GM21723 (cell line): ENCODE measurements around the gene ZNF821.
"Not testable (repeated sequence)": the region's sequence is repeated elsewhere in the genome, so short reads cannot be mapped to it uniquely, and the experiment has no call there.

Experiments used
- ATAC-seq: cut with Tn5 transposase; IDR thresholded peaks from one replicate; pipeline ENCODE4 v1.9.1; 2021; ENCODE audit warnings: mild to moderate bottlenecking, moderate library complexity; ENCODE audit not compliant: unreplicated experiment

The ZNF821 gene

GRCh38 chr16:71883849-71884638 is at the start of gene ZNF821:
TSS of gene ZNF821 (minus strand) at chr16:71884182. CDS start at chr16:71879946, 4,236 bp downstream.
- ATAC-seq, result peak; percentile 61

- no peak for ATAC-seq
Observed at GRCh38 chr16:71933017-71933416, 49.0 kb upstream of the ZNF821 start.

- ATAC-seq, result no peak
Observed at GRCh38 chr16:71931599-71931998, 47.6 kb upstream of the ZNF821 start.

DNA sequence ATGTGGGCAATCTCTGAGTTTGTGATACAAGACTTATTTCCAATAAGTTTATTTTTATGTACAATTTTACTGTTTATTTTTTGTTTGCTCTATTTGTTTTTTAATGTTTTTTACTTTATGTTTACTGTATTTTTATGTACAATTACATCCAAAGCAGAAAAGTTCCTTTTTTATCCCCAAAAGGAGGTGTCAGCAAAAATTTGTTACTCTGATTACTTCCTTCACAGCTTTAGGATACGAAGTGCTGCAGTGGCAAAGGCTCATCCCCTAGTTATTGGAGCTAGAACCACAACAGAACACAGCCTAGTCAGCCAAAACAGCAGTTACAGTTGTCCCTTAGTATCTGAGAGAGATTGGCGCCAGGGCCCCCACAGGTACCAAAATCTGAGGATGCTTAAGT is 47.0 kb upstream of the ZNF821 start:
- no peak for ATAC-seq

DNA sequence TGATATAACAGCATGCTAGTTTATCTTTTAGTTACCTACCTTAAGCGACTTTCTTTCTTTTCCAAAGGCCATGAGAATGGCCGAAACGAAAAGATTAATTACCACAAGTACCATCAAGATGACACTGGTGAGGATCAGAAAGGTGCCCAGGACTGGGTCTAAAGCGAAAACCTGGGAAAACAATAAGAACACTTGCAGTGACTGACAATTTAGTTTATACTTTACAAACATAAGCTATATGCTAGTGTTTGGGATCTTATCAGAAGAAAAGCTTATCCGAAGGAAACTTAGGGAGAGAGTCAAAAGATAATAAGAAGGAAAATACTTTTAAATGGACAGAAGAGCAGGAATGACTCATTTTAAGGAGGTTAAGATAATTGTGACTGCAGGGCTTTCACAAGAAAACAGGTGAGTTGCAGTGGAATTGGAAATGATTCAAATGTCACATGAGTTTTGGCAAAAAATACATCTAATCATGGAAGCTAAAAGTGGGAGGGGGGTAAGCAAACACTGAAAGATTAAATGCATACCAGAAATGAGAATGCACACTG is 46.1 kb upstream of the ZNF821 start:
- no peak for ATAC-seq

DNA sequence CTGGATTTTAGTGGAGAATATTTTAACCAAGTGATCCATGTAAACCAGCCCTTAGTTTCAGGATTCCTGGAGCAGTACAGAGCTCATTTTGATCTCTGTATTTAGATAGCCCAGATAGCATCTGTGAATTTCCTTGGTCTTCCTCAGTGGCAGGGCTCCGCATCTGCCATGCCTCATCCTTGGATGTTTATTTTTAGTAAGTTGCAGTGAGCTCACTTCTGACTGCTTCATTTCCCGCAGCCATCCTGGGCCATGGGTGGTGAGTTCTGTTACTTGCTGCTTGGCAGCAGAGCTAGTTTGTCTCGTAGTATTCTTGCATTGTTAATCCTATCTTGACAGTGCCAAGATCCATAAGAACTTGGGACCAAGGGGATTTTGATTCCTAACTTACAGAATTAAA is 45.1 kb upstream of the ZNF821 start:
- ATAC-seq, result no peak

DNA sequence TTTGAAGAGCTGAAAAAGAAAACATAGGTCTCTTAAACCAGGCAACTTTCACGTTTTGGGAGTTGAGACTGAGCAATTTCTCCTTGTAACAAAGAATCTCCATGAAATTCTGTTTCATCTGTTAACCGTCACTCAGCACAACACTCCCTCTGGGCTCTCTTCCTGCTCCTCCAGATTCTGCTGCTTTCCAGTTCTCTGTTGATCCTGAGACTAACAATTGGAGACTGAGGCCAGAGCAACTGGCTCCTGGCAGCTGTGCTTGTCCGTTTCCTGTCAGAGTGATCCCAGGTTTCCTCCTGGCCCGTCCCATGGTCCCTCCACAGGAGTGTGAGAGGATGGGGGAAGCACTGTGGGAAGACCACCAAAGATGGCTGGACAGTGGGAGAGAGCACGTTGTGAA is 43.8 kb upstream of the ZNF821 start:
- no peak for ATAC-seq

- ATAC-seq, result no peak
Observed at GRCh38 chr16:71927383-71927782, 43.4 kb upstream of the ZNF821 start.

GRCh38 chr16:71924710-71925109 is 40.7 kb upstream of the ZNF821 start:
- no peak for ATAC-seq

DNA sequence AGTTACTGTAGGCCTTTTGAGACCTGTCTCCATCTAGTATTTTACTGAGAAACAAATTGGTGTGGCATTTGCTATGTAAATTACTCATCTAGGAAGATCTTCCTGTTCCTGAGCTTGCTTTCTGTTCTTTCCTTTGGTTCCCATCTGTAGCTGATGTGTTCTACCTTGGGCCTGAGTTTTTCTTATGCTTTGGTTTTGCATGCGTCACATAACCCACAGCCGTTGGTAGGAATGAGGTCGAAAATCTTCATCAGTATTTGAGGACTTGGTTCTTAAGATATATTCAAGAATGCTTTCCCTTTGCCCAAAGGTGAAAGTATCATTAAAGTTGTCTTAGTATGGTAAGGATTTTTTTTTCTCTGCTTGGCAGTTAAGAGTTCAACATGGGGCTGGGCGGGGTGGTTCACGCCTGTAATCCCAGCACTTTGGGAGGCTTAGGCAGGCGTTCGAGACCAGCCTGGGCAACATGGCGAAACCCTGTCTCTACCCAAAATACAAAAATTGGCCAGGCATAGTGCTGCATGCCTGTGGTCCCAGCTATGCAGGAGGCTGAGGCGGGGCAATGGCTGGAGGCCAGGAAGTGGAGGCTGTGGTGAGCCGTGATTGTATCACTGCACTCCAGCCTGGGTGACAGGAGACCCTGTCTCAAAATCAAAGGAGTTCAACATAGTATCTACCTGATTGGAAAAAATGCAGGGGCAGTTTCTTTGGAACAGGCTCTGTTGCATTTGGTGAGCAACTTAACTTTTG is 40.1 kb upstream of the ZNF821 start:
- no peak for ATAC-seq

GRCh38 chr16:71920658-71921057 is 36.7 kb upstream of the ZNF821 start:
- no peak for ATAC-seq

- ATAC-seq, result peak; percentile 90
Observed at GRCh38 chr16:71919035-71919434, 35.1 kb upstream of the ZNF821 start.

DNA sequence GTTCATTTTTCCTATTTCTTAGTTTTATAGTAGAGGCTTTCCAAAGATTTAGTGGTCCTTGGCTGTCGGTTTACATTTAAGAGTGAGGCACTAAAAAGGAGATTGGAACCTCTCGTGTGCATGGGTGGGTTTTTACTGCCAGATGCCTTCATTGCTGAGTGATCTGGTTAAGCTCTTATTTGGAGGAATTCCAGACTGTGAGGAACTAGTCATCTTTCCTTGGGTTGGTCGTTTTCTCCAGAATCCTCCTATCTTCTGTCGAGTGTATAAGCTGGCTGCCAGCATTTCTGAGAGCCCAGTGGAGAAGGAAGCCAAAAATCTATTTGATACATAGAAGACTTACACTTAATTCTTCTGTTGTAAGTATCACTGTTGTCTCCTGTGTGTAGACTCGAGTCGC is 33.9 kb upstream of the ZNF821 start:
- no peak for ATAC-seq

GRCh38 chr16:71916397-71916920 is 32.5 kb upstream of the ZNF821 start:
- ATAC-seq, result no peak

- no peak for ATAC-seq
Observed at GRCh38 chr16:71915350-71915749, 31.4 kb upstream of the ZNF821 start.

GRCh38 chr16:71914802-71915201 is 30.8 kb upstream of the ZNF821 start:
- no peak for ATAC-seq

DNA sequence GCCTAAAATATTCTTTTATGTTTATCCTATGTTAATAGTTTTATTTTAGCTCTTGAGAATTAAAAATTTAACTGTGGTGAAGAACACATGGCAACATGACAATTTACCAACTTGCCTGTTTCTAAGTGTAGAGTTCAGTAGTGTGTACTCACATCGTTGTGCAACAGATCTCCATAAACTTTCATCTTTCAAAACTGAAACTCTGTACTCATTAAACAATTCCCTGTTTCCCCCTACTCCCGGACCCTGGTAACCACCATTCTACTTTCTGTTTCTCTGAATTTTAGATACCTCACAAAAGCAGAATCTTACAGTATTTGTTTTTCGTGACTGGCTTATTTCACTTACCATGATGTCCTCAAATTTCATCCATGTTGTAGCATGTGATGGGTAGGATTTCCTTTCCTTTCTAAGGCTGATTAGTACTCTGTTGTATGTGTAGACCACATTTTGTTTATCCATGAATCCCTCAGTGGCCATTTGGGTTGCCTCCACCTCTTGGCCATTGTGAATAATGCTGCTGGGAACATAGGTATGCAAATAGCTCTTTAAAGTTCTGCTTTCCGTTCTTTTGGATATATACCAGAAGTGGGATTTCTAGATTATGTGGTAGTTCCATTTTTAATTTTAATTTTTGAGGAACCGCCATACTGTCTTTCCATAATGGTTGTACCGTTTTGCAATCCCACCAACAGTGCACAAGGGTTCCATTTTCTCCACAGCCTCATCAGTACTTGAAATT is 28.7 kb upstream of the ZNF821 start:
- ATAC-seq, result no peak

GRCh38 chr16:71911121-71911520 is 27.1 kb upstream of the ZNF821 start:
- ATAC-seq, result no peak

DNA sequence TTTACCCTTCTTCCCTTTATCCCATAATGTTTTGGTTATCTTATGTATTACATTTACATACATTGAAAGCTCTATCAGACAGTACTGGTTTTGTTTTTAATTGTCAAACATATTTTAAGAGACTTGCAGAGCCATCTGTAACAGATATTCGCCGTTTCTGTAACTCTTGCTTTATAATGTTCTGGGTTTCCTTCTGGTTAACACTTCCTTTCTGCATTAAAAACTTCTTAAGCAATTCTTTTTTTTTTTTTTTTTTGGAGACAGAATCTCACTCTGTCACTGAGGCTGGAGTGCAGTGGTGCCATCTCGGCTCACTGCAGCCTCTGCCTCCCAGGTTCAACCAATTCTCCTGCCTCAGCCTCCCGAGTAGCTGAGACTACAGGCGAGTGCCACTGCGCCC is 21.8 kb upstream of the ZNF821 start:
- not testable (repeated sequence) for ATAC-seq

DNA sequence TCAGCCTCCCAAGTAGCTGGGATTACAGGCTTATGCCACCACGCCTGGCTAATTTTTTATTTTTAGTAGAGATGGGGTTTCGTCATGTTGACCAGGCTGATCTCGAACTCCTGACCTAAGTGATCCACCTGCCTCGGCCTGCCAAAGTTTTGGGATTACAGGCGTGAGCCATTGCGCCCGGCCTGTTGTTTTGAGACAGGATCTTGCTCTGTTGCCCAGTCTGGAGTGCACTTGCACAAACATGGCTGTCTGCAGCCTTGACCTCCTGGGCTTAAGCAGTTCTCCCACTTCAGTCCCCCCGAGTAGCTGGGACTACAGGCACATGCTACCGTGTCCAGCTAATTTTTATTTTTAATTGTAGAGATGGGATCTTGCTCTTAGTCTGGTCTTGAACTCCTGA is 20.3 kb upstream of the ZNF821 start:
- no peak for ATAC-seq

- no peak for ATAC-seq
Observed at GRCh38 chr16:71903608-71904007, 19.6 kb upstream of the ZNF821 start.
